GM12875 (cell line): Measurements from ENCODE around the gene NADSYN1.

Experiments used
- H3K4me3 ChIP-seq: one replicate; pipeline ENCODE4 v1.5.1; 2011; ENCODE audit warnings: low read depth, low read length, control low read depth
- CTCF ChIP-seq: IDR thresholded peaks from 2 replicates; pipeline ENCODE4 v1.5.1; 2011; ENCODE audit warnings: low read depth, mild to moderate bottlenecking, control low read depth, inconsistent platforms, low read length, moderate library complexity, borderline replicate concordance; ENCODE audit not compliant: insufficient read depth

Gene NADSYN1

GRCh38 chr11:71500601-71501021 lies 47.6 kb downstream of the NADSYN1 start:
- no peak for TF ChIP-seq CTCF
- no peak overlapping the region for H3K4me3 ChIP-seq

DNA sequence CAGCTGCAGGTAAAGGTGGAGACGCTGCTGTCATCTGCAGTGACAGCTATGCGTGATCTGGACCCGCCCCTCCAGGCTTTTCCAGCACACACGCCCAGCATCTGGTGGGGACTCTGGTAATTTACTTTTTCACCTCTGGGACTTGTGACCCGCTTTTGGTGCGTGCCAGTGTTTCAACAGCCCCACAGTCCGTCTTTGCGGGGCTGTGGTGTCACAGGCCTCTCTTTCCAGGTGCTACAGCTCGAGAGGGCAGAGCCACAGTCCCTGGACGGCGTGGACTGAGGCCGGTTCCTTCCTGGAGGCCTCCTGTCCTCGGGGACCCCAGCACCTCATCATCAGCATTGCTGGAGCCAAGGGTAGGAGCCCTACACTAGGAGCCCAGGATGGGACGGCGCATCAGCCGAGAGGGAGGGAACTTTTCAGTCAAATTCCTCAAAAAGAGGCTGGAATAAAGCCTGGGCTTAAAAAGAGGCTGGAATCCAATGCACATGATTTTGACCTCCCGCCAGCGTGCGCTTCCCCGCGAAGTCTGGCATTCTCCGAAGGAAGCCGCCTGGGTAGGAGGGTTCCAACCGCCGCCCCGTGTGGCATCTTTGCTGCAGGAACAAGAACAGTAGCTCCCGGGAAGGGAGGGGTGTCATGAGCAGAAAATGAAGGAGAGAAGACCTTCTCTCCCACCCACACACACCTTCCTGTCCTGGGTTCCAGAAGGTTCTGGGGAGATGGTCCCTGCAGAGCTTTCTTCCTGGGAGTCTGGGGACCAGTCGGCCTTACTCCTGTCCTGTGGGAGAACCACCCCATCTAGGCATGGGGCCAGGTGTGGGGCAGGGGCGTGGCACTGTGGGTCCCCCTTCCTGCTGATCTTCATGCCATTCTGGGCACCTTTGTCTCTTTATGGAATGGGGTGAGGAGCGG lies 48.3 kb downstream of the NADSYN1 start:
- H3K4me3 ChIP-seq = no peak overlapping the region
- no peak for TF ChIP-seq CTCF

GRCh38 chr11:71502026-71502425 lies 49.0 kb downstream of the NADSYN1 start:
- no peak overlapping the region for H3K4me3 ChIP-seq
- no peak for TF ChIP-seq CTCF

GRCh38 chr11:71502871-71503435 lies 50.0 kb downstream of the NADSYN1 start:
- H3K4me3 ChIP-seq = no peak overlapping the region
- TF ChIP-seq CTCF = no peak

DNA sequence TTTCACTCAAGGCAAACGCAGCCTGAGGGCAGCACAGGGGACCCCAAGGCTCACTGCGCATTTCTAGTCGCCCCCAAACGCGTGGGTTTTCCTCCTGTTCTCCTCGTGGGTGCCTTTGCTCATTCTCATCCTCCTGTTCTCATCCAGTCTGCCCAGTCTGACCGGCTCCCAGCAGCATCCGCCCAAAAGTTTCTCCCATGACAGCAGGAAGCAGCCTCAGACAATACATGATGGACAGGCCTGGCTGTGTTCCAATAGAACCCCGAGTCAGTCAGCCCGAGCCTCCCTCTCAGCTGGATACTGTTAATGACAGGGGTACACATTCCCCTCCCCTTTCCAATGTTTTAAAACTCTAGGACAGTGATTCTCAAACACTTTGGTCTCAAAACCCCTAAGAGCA lies 51.5 kb downstream of the NADSYN1 start:
- TF ChIP-seq CTCF = no peak
- no peak overlapping the region for H3K4me3 ChIP-seq

DNA sequence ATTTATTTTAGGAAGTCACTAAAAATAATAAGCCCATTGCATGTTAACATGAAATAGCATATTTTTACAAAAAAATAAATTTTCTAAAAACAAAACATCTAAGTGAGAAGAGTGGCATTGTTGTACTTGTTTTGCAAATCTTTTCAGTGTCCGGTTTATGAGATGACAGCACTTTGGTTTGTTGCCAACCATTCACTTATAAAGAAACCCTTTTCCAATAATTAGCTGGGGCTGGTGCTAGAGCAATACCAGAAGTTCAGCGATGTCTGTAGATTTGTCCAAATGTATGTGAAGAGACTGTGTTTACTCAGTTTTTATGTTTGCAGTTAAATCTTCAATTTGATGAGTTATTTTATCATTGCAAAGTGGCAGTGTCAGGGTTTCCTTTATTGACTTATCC lies 52.0 kb downstream of the NADSYN1 start:
- no peak for TF ChIP-seq CTCF
- no peak overlapping the region for H3K4me3 ChIP-seq

DNA sequence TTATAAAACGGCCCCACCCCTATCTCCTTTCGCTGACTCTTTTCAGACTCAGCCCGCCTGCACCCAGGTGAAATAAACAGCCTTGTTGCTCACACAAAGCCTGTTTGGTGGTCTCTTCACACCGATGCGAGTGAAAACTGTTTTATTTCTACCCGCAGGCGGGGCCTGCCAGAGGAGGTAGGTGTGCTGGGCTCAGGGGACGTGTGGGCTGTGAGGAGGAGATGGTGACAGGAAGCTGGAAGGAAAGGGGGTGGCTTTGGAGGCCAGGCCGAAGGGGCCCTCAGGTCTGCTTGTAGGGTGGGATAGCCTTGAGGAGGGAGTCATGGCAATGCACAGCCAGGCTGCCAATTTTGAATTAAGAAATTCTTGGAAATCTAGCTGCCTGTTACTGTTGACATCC lies 52.8 kb downstream of the NADSYN1 start:
- H3K4me3 ChIP-seq = no peak overlapping the region
- TF ChIP-seq CTCF = no peak
